HepG2 (cell line): ENCODE results near the gene MARK4. TPM values are rescaled to one million over a fixed set of nuclear protein-coding genes. Genes with fewer than 3 reads are reported as not detected.

Experiments used
- CHCHD3 ChIP-seq: sonication (generic); formaldehyde crosslinking; IDR thresholded peaks from 2 replicates; pipeline ENCODE4 v1.8.0; 2022; ENCODE audit warnings: mild to moderate bottlenecking, missing genetic modification reagents, moderate library complexity
- DNMT3B ChIP-seq: conservative IDR thresholded peaks from 2 replicates; pipeline ENCODE4 v1.6.1; 2016; ENCODE audit warnings: missing biosample characterization, control low read depth
- EEA1 ChIP-seq: sonication (generic); formaldehyde crosslinking; IDR thresholded peaks from 2 replicates; pipeline ENCODE4 v1.5.1; 2020; ENCODE audit warnings: mild to moderate bottlenecking, missing genetic modification reagents, borderline replicate concordance
- GTF3A ChIP-seq: sonication (generic); formaldehyde crosslinking; conservative IDR thresholded peaks from 2 replicates; pipeline ENCODE4 v1.4.0; 2020; ENCODE audit warnings: mild to moderate bottlenecking, missing genetic modification reagents
- NFKBIZ ChIP-seq: IDR thresholded peaks from 2 replicates; pipeline ENCODE4 v1.6.1; 2018; ENCODE audit warnings: missing genetic modification reagents, missing compliant biosample characterization
- NONO ChIP-seq, 2 experiments: fragments of 450-650 bp in 1 of 2; sonication (generic) in 1 of 2; formaldehyde crosslinking in 1 of 2; IDR thresholded peaks in 1 of 2; conservative IDR thresholded peaks in 1 of 2; 2 replicates each; pipeline versions ENCODE4 v1.6.1 to v1.8.0; 2017 to 2022; ENCODE audit warnings: mild to moderate bottlenecking in 1 of 2, missing genetic modification reagents in 1 of 2, moderate library complexity in 1 of 2
- ONECUT2 ChIP-seq: sonication (generic); formaldehyde crosslinking; IDR thresholded peaks from 2 replicates; pipeline ENCODE4 v1.4.0; 2020; ENCODE audit warnings: missing genetic modification reagents
- PAF1 ChIP-seq: IDR thresholded peaks from 2 replicates; pipeline ENCODE4 v1.6.1; 2016; ENCODE audit warnings: missing genetic modification reagents, missing compliant biosample characterization
- POLR2G ChIP-seq: fragments of 200-400 bp; formaldehyde crosslinking; IDR thresholded peaks from 2 replicates; pipeline ENCODE4 v1.6.1; 2018; ENCODE audit warnings: mild to moderate bottlenecking, low read depth, low read length, moderate library complexity
- PPARG ChIP-seq: conservative IDR thresholded peaks from 2 replicates; pipeline ENCODE4 v1.6.1; 2016; ENCODE audit warnings: missing biosample characterization, missing genetic modification reagents
- SCMH1 ChIP-seq: sonication (generic); formaldehyde crosslinking; IDR thresholded peaks from 2 replicates; pipeline ENCODE4 v1.9.0; 2021; ENCODE audit warnings: missing genetic modification reagents, mild to moderate bottlenecking, borderline replicate concordance
- TARDBP ChIP-seq: sonication (generic); formaldehyde crosslinking; IDR thresholded peaks from 2 replicates; pipeline ENCODE4 v1.8.0; 2022; ENCODE audit warnings: mild to moderate bottlenecking, missing genetic modification reagents
- ZFP1 ChIP-seq: IDR thresholded peaks from 2 replicates; pipeline ENCODE4 v1.6.1; 2016
- ZNF121 ChIP-seq: sonication (generic); formaldehyde crosslinking; IDR thresholded peaks from 2 replicates; pipeline ENCODE4 v1.5.0; 2020; ENCODE audit warnings: mild to moderate bottlenecking, missing genetic modification reagents
- ZNF333 ChIP-seq: sonication (generic); formaldehyde crosslinking; IDR thresholded peaks from 2 replicates; pipeline ENCODE4 v1.4.0; 2020; ENCODE audit warnings: mild to moderate bottlenecking, missing genetic modification reagents, borderline replicate concordance
- ZNF468 ChIP-seq: sonication (generic); formaldehyde crosslinking; IDR thresholded peaks from 2 replicates; pipeline ENCODE4 v1.8.0; 2022; ENCODE audit warnings: mild to moderate bottlenecking, moderate library complexity, missing genetic modification reagents
- ZNF530 ChIP-seq: sonication (generic); formaldehyde crosslinking; IDR thresholded peaks from 2 replicates; pipeline ENCODE4 v1.5.0; 2020; ENCODE audit warnings: low read depth, mild to moderate bottlenecking, missing genetic modification reagents
- polyA plus RNA-seq, 8 experiments: library from polyadenylated mRNA; depleted of rRNA in 3 of 8; stranded (reverse) in 7 of 8; unstranded in 1 of 8; fragments of >200 nt; fragmentation: Illumina TruSeq in 4 of 8; extraction: Trizol in 4 of 8; gene quantifications; 2 replicates each; pipeline versions ENCODE4 v1.2.1 to v1.2.3, GENCODE V29; 2011 to 2016; ENCODE audit warnings: low read depth in 4 of 8, missing spikeins in 1 of 8, mixed read lengths in 1 of 8; ENCODE audit not compliant: insufficient read depth in 1 of 8
- total RNA-seq, 5 experiments: library from RNA; depleted of rRNA; stranded (reverse); fragments of >200 nt; fragmentation: Illumina TruSeq; extraction: Trizol; gene quantifications; 2 replicates each; pipeline ENCODE4 v1.2.3, GENCODE V29; 2016; ENCODE audit warnings: low read depth in 1 of 5
- TF ChIP-seq, protein P1 (sequence below): sonication (generic); formaldehyde crosslinking; IDR thresholded peaks from 2 replicates; pipeline ENCODE4 v1.5.0; 2020; ENCODE audit warnings: mild to moderate bottlenecking, missing genetic modification reagents, borderline replicate concordance
- TF ChIP-seq, protein P2 (sequence below): sonication (generic); formaldehyde crosslinking; IDR thresholded peaks from 2 replicates; pipeline ENCODE4 v1.8.0; 2022; ENCODE audit warnings: missing genetic modification reagents, mild to moderate bottlenecking, moderate library complexity, borderline replicate concordance
- TF ChIP-seq, protein P3 (sequence below): sonication (generic); formaldehyde crosslinking; IDR thresholded peaks from 2 replicates; pipeline ENCODE4 v1.5.1; 2020; ENCODE audit warnings: missing genetic modification reagents, mild to moderate bottlenecking, borderline replicate concordance

MARK4 gene
- total and polyA plus RNA-seq, 2 of the 13 experiments (the other 11 are each of a cell fraction or from before 2014, with no cell fraction given) = 7.0 to 12.2 TPM

GRCh38 chr19:45279587-45280192 lies 28.6 kb downstream of the MARK4 start (continued):
- TF ChIP-seq, protein P1, sequence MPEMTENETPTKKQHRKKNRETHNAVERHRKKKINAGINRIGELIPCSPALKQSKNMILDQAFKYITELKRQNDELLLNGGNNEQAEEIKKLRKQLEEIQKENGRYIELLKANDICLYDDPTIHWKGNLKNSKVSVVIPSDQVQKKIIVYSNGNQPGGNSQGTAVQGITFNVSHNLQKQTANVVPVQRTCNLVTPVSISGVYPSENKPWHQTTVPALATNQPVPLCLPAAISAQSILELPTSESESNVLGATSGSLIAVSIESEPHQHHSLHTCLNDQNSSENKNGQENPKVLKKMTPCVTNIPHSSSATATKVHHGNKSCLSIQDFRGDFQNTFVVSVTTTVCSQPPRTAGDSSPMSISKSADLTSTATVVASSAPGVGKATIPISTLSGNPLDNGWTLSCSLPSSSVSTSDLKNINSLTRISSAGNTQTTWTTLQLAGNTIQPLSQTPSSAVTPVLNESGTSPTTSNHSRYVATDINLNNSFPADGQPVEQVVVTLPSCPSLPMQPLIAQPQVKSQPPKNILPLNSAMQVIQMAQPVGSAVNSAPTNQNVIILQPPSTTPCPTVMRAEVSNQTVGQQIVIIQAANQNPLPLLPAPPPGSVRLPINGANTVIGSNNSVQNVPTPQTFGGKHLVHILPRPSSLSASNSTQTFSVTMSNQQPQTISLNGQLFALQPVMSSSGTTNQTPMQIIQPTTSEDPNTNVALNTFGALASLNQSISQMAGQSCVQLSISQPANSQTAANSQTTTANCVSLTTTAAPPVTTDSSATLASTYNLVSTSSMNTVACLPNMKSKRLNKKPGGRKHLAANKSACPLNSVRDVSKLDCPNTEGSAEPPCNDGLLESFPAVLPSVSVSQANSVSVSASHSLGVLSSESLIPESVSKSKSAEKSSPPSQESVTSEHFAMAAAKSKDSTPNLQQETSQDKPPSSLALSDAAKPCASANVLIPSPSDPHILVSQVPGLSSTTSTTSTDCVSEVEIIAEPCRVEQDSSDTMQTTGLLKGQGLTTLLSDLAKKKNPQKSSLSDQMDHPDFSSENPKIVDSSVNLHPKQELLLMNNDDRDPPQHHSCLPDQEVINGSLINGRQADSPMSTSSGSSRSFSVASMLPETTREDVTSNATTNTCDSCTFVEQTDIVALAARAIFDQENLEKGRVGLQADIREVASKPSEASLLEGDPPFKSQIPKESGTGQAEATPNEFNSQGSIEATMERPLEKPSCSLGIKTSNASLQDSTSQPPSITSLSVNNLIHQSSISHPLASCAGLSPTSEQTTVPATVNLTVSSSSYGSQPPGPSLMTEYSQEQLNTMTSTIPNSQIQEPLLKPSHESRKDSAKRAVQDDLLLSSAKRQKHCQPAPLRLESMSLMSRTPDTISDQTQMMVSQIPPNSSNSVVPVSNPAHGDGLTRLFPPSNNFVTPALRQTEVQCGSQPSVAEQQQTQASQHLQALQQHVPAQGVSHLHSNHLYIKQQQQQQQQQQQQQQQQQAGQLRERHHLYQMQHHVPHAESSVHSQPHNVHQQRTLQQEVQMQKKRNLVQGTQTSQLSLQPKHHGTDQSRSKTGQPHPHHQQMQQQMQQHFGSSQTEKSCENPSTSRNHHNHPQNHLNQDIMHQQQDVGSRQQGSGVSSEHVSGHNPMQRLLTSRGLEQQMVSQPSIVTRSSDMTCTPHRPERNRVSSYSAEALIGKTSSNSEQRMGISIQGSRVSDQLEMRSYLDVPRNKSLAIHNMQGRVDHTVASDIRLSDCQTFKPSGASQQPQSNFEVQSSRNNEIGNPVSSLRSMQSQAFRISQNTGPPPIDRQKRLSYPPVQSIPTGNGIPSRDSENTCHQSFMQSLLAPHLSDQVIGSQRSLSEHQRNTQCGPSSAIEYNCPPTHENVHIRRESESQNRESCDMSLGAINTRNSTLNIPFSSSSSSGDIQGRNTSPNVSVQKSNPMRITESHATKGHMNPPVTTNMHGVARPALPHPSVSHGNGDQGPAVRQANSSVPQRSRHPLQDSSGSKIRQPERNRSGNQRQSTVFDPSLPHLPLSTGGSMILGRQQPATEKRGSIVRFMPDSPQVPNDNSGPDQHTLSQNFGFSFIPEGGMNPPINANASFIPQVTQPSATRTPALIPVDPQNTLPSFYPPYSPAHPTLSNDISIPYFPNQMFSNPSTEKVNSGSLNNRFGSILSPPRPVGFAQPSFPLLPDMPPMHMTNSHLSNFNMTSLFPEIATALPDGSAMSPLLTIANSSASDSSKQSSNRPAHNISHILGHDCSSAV (CRISPR knock-in tag) = no peak
- TF ChIP-seq DNMT3B (CRISPR knock-in tag) (no peak), CHCHD3 (no peak), PAF1 (CRISPR knock-in tag) (no peak), GTF3A (CRISPR knock-in tag) (no peak), SCMH1 (CRISPR knock-in tag) (no peak), NFKBIZ (CRISPR knock-in tag) (no peak), EEA1 (CRISPR knock-in tag) (no peak), POLR2G (no peak), ZNF468 (CRISPR knock-in tag) (no peak), ZNF333 (CRISPR knock-in tag) (no peak), PPARG (no peak), ZFP1 (CRISPR knock-in tag) (no peak), ZNF121 (no peak), NONO (IDR thresholded peaks at IDR 0.05) (no peak), NONO (CRISPR knock-in tag; conservative IDR thresholded peaks at IDR 0.05) (no peak), TARDBP (CRISPR knock-in tag) (no peak), ONECUT2 (peak; percentile 69), ZNF530 (CRISPR knock-in tag) (no peak)
- TF ChIP-seq, protein P2, sequence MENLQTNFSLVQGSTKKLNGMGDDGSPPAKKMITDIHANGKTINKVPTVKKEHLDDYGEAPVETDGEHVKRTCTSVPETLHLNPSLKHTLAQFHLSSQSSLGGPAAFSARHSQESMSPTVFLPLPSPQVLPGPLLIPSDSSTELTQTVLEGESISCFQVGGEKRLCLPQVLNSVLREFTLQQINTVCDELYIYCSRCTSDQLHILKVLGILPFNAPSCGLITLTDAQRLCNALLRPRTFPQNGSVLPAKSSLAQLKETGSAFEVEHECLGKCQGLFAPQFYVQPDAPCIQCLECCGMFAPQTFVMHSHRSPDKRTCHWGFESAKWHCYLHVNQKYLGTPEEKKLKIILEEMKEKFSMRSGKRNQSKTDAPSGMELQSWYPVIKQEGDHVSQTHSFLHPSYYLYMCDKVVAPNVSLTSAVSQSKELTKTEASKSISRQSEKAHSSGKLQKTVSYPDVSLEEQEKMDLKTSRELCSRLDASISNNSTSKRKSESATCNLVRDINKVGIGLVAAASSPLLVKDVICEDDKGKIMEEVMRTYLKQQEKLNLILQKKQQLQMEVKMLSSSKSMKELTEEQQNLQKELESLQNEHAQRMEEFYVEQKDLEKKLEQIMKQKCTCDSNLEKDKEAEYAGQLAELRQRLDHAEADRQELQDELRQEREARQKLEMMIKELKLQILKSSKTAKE (CRISPR knock-in tag) = no peak
- TF ChIP-seq, protein P3, sequence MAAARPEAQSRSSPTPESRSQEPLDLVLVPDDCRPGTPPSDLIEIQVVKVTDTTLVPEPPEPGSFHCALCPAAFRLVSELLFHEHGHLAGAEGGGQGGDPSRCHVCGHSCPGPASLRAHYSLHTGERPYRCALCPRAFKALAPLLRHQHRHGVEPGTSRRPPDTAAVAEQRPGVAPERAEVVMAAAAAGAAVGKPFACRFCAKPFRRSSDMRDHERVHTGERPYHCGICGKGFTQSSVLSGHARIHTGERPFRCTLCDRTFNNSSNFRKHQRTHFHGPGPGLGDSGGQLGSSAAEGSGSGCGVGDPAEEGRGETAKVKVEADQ (CRISPR knock-in tag) = no peak
